CD14-positive monocyte (primary cell): ENCODE measurements around the gene STARD13. TPM values are rescaled to one million over a fixed set of nuclear protein-coding genes. Genes with fewer than 3 reads are reported as not detected.

ENCODE experiments used
- DNase-seq, 3 donors: peaks; one replicate each; pipeline ENCODE4 v3.0.0-alpha.2; 2011 to 2022
- H2AFZ ChIP-seq: 2 replicates; pipeline ENCODE4 v1.6.0; 2012; ENCODE audit warnings: mild to moderate bottlenecking, low read depth, low read length, inconsistent platforms; ENCODE audit not compliant: insufficient read depth, poor library complexity, severe bottlenecking
- H3K27ac ChIP-seq, 2 donors: 1 replicate in 1 of 2; 2 replicates in 1 of 2; pipeline ENCODE4 v1.5.1; 2012 to 2013; ENCODE audit warnings: low read length in 2 of 2, control low read depth in 1 of 2, inconsistent platforms in 1 of 2, low read depth in 1 of 2, mild to moderate bottlenecking in 1 of 2
- H3K27me3 ChIP-seq, 2 donors: one replicate each; pipeline versions ENCODE4 v1.6.0 to v1.6.1; 2011 to 2013; ENCODE audit warnings: low read length in 2 of 2; ENCODE audit not compliant: control insufficient read depth in 2 of 2, insufficient read depth in 2 of 2
- H3K36me3 ChIP-seq, 2 donors: replicated peaks in 1 of 2; 1 replicate in 1 of 2; 2 replicates in 1 of 2; pipeline versions ENCODE4 v1.5.1 to v1.6.1; 2012 to 2013; ENCODE audit warnings: low read length in 2 of 2, control low read depth in 1 of 2, inconsistent platforms in 1 of 2, mild to moderate bottlenecking in 1 of 2; ENCODE audit not compliant: insufficient read depth in 2 of 2, control insufficient read depth in 1 of 2
- H3K4me1 ChIP-seq, 2 donors: 1 replicate in 1 of 2; 2 replicates in 1 of 2; pipeline versions ENCODE4 v1.5.1 to v1.6.1; 2012 to 2013; ENCODE audit warnings: low read length in 2 of 2, control low read depth in 1 of 2, inconsistent platforms in 1 of 2, mild to moderate bottlenecking in 1 of 2, moderate library complexity in 1 of 2; ENCODE audit not compliant: insufficient read depth in 2 of 2, control insufficient read depth in 1 of 2
- H3K4me2 ChIP-seq: replicated peaks from 2 replicates; pipeline ENCODE3; 2012; ENCODE audit warnings: low read length, moderate library complexity, mild to moderate bottlenecking; ENCODE audit not compliant: poor library complexity, severe bottlenecking; ENCODE audit errors: extremely low read depth
- H3K4me3 ChIP-seq, 3 experiments: fragments of 200-600 bp in 1 of 3; sonication (generic) in 1 of 3; replicated peaks in 1 of 3; 1 replicate in 2 of 3; 2 replicates in 1 of 3; pipeline ENCODE4 v1.5.1; 2011 to 2013; ENCODE audit warnings: low read length in 3 of 3, mild to moderate bottlenecking in 3 of 3, control low read depth in 2 of 3, low read depth in 2 of 3, inconsistent platforms in 1 of 3, moderate library complexity in 1 of 3
- H3K79me2 ChIP-seq: 2 replicates; pipeline ENCODE4 v1.6.0; 2012; ENCODE audit warnings: mild to moderate bottlenecking, control low read depth, inconsistent platforms, low read length, moderate library complexity; ENCODE audit not compliant: insufficient read depth
- H3K9ac ChIP-seq: 2 replicates; pipeline ENCODE4 v1.6.0; 2017; ENCODE audit warnings: low read length, mild to moderate bottlenecking; ENCODE audit not compliant: insufficient read depth, poor library complexity, severe bottlenecking
- H3K9me3 ChIP-seq, 2 donors: replicated peaks in 1 of 2; 1 replicate in 1 of 2; 2 replicates in 1 of 2; pipeline versions ENCODE4 v1.5.1 to v1.6.1; 2012 to 2013; ENCODE audit warnings: low read length in 2 of 2, control low read depth in 1 of 2; ENCODE audit not compliant: control insufficient read depth in 1 of 2, insufficient read depth in 1 of 2
- H4K20me1 ChIP-seq: 2 replicates; pipeline ENCODE4 v1.6.0; 2012; ENCODE audit warnings: mild to moderate bottlenecking, low read length, control low read depth, moderate library complexity; ENCODE audit not compliant: insufficient read depth
- H3K27ac Mint-ChIP-seq, 7 donors: one replicate each; pipeline ENCODE4 v1.8.0; 2020; ENCODE audit warnings: mild to moderate bottlenecking in 7 of 7, mixed read lengths in 7 of 7, moderate library complexity in 6 of 7, inconsistent platforms in 2 of 7
- H3K27me3 Mint-ChIP-seq, 3 donors: one replicate each; pipeline ENCODE4 v1.8.0; 2021 to 2022; ENCODE audit warnings: low read depth in 3 of 3, mild to moderate bottlenecking in 3 of 3, mixed read lengths in 3 of 3, moderate library complexity in 3 of 3, inconsistent platforms in 1 of 3
- H3K36me3 Mint-ChIP-seq, 2 donors: one replicate each; pipeline ENCODE4 v1.8.0; 2020; ENCODE audit warnings: mixed read lengths in 2 of 2, inconsistent platforms in 1 of 2, mild to moderate bottlenecking in 1 of 2
- H3K4me1 Mint-ChIP-seq: one replicate; pipeline ENCODE4 v1.8.0; 2020; ENCODE audit warnings: mild to moderate bottlenecking, mixed read lengths
- H3K4me3 Mint-ChIP-seq, 2 donors: one replicate each; pipeline ENCODE4 v1.8.0; 2020; ENCODE audit warnings: mild to moderate bottlenecking in 2 of 2, mixed read lengths in 2 of 2, moderate library complexity in 1 of 2
- H3K9me3 Mint-ChIP-seq, 7 donors: one replicate each; pipeline ENCODE4 v1.8.0; 2020 to 2022; ENCODE audit warnings: mixed read lengths in 7 of 7, mild to moderate bottlenecking in 6 of 7, moderate library complexity in 6 of 7, inconsistent platforms in 2 of 7
- CTCF ChIP-seq: fragments of 200-600 bp; IDR thresholded peaks from one replicate; pipeline ENCODE4 v1.8.0; 2022; ENCODE audit warnings: antibody characterized with exemption, mild to moderate bottlenecking
- WGBS: methylation state at CpG from one replicate; pipeline ENCODE4 v1.1.5; 2013; ENCODE audit warnings: missing lambda C conversion rate; ENCODE audit not compliant: insufficient coverage; 5-methylcytosine and 5-hydroxymethylcytosine counted together
- intact Hi-C, 2 donors: fragments of 100-400 bp; cut with micrococcal nuclease; formaldehyde crosslinking; loops; one replicate each; pipeline versions ENCODE4 v1.15.0 to v1.15.1; 2023
- polyA plus RNA-seq, 3 donors: library from polyadenylated mRNA; depleted of rRNA in 1 of 3; unstranded in 2 of 3; stranded (reverse) in 1 of 3; fragments of 300-500 nt in 2 of 3; fragments of >200 nt in 1 of 3; fragmentation: Illumina TruSeq in 2 of 3; gene quantifications; 1 replicate in 2 of 3; 2 replicates in 1 of 3; pipeline ENCODE4 v1.2.3, GENCODE V29; 2012 to 2021

Gene STARD13
- polyA plus RNA-seq, 3 donors, result 0.37 to 0.69 (median 0.60) TPM

- Histone ChIP-seq H3K4me2 (no peak overlapping the region), H3K9ac (no peak overlapping the region)
- no CpG with 5 or more reads among the region's 4 CpGs for WGBS
These were observed 138.5 kb downstream of the STARD13 start for GRCh38 chr13:33146843-33147611.

GRCh38 chr13:33145667-33146066 is 139.9 kb downstream of the STARD13 start:
- H3K27me3 ChIP-seq, result no peaks in the 10 kb centered on the region
- H3K36me3 Mint-ChIP-seq, result no peaks in the 10 kb centered on the region
- no peak overlapping the region for H2AFZ ChIP-seq
- H3K4me1 Mint-ChIP-seq, result no peaks in the 10 kb centered on the region
- H3K9me3 Mint-ChIP-seq, result peaks cover 0 to 18% (median 5%) of the 10 kb centered on the region in 7 donors
- DNase-seq, result no peak
- no peaks in the 10 kb centered on the region for H4K20me1 ChIP-seq
- intact Hi-C loops, result no loop called here
- H3K4me2 ChIP-seq, result no peak overlapping the region
- no peak overlapping the region for H3K4me3 Mint-ChIP-seq
- H3K4me1 ChIP-seq, result no peaks in the 10 kb centered on the region
- no peaks in the 10 kb centered on the region for H3K36me3 ChIP-seq
- H3K27ac Mint-ChIP-seq, result no peak overlapping the region
- WGBS, result 67% methylated on average over 3 of the region's 4 CpGs
- H3K4me3 ChIP-seq, result no peak overlapping the region
- H3K9ac ChIP-seq, result no peak overlapping the region
- no peak for TF ChIP-seq CTCF
- no peak overlapping the region for H3K27ac ChIP-seq
- H3K27me3 Mint-ChIP-seq, result peaks cover 0 to 2% (median 0%) of the 10 kb centered on the region in 3 donors
- H3K9me3 ChIP-seq, result no peaks in the 10 kb centered on the region
- no peaks in the 10 kb centered on the region for H3K79me2 ChIP-seq

More at GRCh38 chr13:33146843-33147611, 138.5 kb downstream of the STARD13 start:
- Mint-ChIP-seq H3K4me3 (no peak overlapping the region), H3K4me1 (no peaks in the 10 kb centered on the region), H3K27ac (no peak overlapping the region), H3K27me3 (peaks cover 0 to 3% (median 2%) of the 10 kb centered on the region in 3 donors), H3K9me3 (peaks cover 0 to 18% (median 5%) of the 10 kb centered on the region in 7 donors), H3K36me3 (no peaks in the 10 kb centered on the region)
- Histone ChIP-seq H3K4me1 (no peaks in the 10 kb centered on the region), H2AFZ (no peak overlapping the region), H3K9me3 (no peaks in the 10 kb centered on the region), H4K20me1 (no peaks in the 10 kb centered on the region), H3K27me3 (no peaks in the 10 kb centered on the region), H3K4me3 (no peak overlapping the region), H3K79me2 (no peaks in the 10 kb centered on the region), H3K27ac (no peak overlapping the region), H3K36me3 (no peaks in the 10 kb centered on the region)
- intact Hi-C loops, result no loop called here
- DNase-seq, result no peak
- no peak for TF ChIP-seq CTCF
